K562 (cell line): ENCODE data around the gene PDE4D. TPM values are rescaled to one million over a fixed set of nuclear protein-coding genes. Genes with fewer than 3 reads are reported as not detected.

Source experiments
- FOXP1 ChIP-seq: sonication (generic); formaldehyde crosslinking; IDR thresholded peaks from 2 replicates; pipeline ENCODE4 v1.8.0; 2022; ENCODE audit warnings: mild to moderate bottlenecking, missing genetic modification reagents
- POLR3A ChIP-seq: IDR thresholded peaks from 2 replicates; pipeline ENCODE4 v1.6.1; 2011; ENCODE audit warnings: borderline replicate concordance, mild to moderate bottlenecking, moderate library complexity; ENCODE audit not compliant: insufficient read length, insufficient read depth; ENCODE audit errors: extremely low read depth
- RBM34 ChIP-seq: fragments of 200-400 bp; formaldehyde crosslinking; IDR thresholded peaks from 2 replicates; pipeline ENCODE4 v1.6.1; 2018; ENCODE audit warnings: low read length, borderline replicate concordance; ENCODE audit not compliant: insufficient read depth
- ZFP36 ChIP-seq: fragments of 150-350 bp; IDR thresholded peaks from 2 replicates; pipeline ENCODE4 v1.6.1; 2018; ENCODE audit warnings: low read length, low read depth; ENCODE audit not compliant: partially characterized antibody
- ZNF311 ChIP-seq: fragments of 250-450 bp; sonication (Bioruptor Pico); IDR thresholded peaks from 2 replicates; pipeline ENCODE4 v1.4.0; 2020; ENCODE audit warnings: mild to moderate bottlenecking, moderate library complexity
- polyA plus RNA-seq, 8 experiments: library from polyadenylated mRNA; depleted of rRNA in 4 of 8; stranded (reverse) in 5 of 8; unstranded in 3 of 8; fragments of >200 nt; fragmentation: Nextera tagmentation in 2 of 8; fragmentation: Illumina TruSeq in 1 of 8; extraction: Ambion mirVana in 2 of 8; extraction: Trizol in 1 of 8; gene quantifications; 2 replicates each; pipeline versions ENCODE4 v1.2.1 to v1.2.3, GENCODE V29; 2011 to 2014; ENCODE audit warnings: inconsistent platforms in 1 of 8, missing spikeins in 1 of 8
- total RNA-seq, 7 experiments: library from RNA; depleted of rRNA in 6 of 7; stranded (reverse); fragments of >200 nt in 6 of 7; fragmentation: Illumina TruSeq in 2 of 7; extraction: Trizol in 2 of 7; gene quantifications; 2 replicates each; pipeline versions ENCODE4 v1.2.1 to v1.2.3, GENCODE V29; 2011 to 2021; ENCODE audit warnings: low replicate concordance in 1 of 7
- TF ChIP-seq, protein P1 (sequence below): fragments of 200-600 bp; sonication (generic); IDR thresholded peaks from one replicate; pipeline ENCODE4 v1.6.1; 2012; ENCODE audit warnings: mild to moderate bottlenecking, low read depth, low read length, inconsistent platforms

PDE4D gene
- total and polyA plus RNA-seq, 9 of the 15 experiments (the other 6 are each of a cell fraction or from before 2014, with no cell fraction given): 0.04 to 0.46 (median 0.13) TPM

DNA sequence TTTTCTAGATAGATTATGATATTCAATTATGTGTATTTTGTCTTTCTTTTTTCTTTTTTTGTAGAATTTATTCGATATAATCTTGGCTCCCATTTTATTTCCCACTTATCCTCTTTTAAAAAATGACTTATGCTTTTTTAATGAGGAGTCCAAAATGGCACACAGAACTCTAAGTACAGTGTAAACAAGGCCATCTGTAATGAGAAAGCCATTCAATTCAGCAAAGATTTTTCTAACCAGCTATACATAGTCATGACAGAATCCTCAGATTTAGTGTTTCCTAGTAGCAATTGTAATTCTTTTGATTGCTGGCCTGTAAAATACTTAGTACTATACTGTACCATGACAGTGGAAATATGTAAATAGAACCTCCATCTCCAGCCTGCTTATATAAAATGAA is 659.3 kb downstream of the PDE4D start (continued):
- TF ChIP-seq, protein P1, sequence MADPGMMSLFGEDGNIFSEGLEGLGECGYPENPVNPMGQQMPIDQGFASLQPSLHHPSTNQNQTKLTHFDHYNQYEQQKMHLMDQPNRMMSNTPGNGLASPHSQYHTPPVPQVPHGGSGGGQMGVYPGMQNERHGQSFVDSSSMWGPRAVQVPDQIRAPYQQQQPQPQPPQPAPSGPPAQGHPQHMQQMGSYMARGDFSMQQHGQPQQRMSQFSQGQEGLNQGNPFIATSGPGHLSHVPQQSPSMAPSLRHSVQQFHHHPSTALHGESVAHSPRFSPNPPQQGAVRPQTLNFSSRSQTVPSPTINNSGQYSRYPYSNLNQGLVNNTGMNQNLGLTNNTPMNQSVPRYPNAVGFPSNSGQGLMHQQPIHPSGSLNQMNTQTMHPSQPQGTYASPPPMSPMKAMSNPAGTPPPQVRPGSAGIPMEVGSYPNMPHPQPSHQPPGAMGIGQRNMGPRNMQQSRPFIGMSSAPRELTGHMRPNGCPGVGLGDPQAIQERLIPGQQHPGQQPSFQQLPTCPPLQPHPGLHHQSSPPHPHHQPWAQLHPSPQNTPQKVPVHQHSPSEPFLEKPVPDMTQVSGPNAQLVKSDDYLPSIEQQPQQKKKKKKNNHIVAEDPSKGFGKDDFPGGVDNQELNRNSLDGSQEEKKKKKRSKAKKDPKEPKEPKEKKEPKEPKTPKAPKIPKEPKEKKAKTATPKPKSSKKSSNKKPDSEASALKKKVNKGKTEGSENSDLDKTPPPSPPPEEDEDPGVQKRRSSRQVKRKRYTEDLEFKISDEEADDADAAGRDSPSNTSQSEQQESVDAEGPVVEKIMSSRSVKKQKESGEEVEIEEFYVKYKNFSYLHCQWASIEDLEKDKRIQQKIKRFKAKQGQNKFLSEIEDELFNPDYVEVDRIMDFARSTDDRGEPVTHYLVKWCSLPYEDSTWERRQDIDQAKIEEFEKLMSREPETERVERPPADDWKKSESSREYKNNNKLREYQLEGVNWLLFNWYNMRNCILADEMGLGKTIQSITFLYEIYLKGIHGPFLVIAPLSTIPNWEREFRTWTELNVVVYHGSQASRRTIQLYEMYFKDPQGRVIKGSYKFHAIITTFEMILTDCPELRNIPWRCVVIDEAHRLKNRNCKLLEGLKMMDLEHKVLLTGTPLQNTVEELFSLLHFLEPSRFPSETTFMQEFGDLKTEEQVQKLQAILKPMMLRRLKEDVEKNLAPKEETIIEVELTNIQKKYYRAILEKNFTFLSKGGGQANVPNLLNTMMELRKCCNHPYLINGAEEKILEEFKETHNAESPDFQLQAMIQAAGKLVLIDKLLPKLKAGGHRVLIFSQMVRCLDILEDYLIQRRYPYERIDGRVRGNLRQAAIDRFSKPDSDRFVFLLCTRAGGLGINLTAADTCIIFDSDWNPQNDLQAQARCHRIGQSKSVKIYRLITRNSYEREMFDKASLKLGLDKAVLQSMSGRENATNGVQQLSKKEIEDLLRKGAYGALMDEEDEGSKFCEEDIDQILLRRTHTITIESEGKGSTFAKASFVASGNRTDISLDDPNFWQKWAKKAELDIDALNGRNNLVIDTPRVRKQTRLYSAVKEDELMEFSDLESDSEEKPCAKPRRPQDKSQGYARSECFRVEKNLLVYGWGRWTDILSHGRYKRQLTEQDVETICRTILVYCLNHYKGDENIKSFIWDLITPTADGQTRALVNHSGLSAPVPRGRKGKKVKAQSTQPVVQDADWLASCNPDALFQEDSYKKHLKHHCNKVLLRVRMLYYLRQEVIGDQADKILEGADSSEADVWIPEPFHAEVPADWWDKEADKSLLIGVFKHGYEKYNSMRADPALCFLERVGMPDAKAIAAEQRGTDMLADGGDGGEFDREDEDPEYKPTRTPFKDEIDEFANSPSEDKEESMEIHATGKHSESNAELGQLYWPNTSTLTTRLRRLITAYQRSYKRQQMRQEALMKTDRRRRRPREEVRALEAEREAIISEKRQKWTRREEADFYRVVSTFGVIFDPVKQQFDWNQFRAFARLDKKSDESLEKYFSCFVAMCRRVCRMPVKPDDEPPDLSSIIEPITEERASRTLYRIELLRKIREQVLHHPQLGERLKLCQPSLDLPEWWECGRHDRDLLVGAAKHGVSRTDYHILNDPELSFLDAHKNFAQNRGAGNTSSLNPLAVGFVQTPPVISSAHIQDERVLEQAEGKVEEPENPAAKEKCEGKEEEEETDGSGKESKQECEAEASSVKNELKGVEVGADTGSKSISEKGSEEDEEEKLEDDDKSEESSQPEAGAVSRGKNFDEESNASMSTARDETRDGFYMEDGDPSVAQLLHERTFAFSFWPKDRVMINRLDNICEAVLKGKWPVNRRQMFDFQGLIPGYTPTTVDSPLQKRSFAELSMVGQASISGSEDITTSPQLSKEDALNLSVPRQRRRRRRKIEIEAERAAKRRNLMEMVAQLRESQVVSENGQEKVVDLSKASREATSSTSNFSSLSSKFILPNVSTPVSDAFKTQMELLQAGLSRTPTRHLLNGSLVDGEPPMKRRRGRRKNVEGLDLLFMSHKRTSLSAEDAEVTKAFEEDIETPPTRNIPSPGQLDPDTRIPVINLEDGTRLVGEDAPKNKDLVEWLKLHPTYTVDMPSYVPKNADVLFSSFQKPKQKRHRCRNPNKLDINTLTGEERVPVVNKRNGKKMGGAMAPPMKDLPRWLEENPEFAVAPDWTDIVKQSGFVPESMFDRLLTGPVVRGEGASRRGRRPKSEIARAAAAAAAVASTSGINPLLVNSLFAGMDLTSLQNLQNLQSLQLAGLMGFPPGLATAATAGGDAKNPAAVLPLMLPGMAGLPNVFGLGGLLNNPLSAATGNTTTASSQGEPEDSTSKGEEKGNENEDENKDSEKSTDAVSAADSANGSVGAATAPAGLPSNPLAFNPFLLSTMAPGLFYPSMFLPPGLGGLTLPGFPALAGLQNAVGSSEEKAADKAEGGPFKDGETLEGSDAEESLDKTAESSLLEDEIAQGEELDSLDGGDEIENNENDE: no peak
- TF ChIP-seq ZNF311 (CRISPR knock-in tag): no peak
- TF ChIP-seq FOXP1: no peak
- no peak for TF ChIP-seq ZFP36
- no peak for TF ChIP-seq POLR3A
- no peak for TF ChIP-seq RBM34
